Measurements from ENCODE around the gene RGS12. TPM values are rescaled to one million over a fixed set of nuclear protein-coding genes. Genes with fewer than 3 reads are reported as not detected.

RGS12 gene
- polyA plus RNA-seq, 3 donors, result 0.75 to 15.3 (median 2.7) TPM

- peaks cover 0 to 7% (median 0%) of the 10 kb centered on the region in 3 donors for H3K27me3 Mint-ChIP-seq (ENCODE audit: low read depth in 3 of 3)
- peaks cover 0 to 4% (median 2%) of the 10 kb centered on the region in 7 donors for H3K9me3 Mint-ChIP-seq
- peaks cover 3 to 13% of the 10 kb centered on the region in 2 donors for H3K36me3 Mint-ChIP-seq
- 100% methylated on average over 4 of the region's 10 CpGs for WGBS (ENCODE audit: insufficient coverage)
- Histone ChIP-seq H3K4me1 (ENCODE audit: control insufficient read depth in 1 of 2, insufficient read depth in 2 of 2, low read length in 2 of 2) (no peaks in the 10 kb centered on the region), H3K9ac (ENCODE audit: insufficient read depth, low read length, poor library complexity, severe bottlenecking) (no peak overlapping the region), H3K9me3 (replicated peaks in 1 of 2; ENCODE audit: control insufficient read depth in 1 of 2, insufficient read depth in 1 of 2, low read length in 2 of 2) (no peaks in the 10 kb centered on the region), H3K27me3 (ENCODE audit: control insufficient read depth in 2 of 2, insufficient read depth in 2 of 2, low read length in 2 of 2) (no peaks in the 10 kb centered on the region), H3K4me2 (replicated peaks; ENCODE audit: extremely low read depth, low read length, poor library complexity, severe bottlenecking) (no peak overlapping the region), H2AFZ (ENCODE audit: insufficient read depth, low read depth, low read length, poor library complexity, severe bottlenecking) (no peak overlapping the region), H3K79me2 (ENCODE audit: insufficient read depth, low read length) (no peaks in the 10 kb centered on the region), H3K27ac (ENCODE audit: low read depth in 1 of 2, low read length in 2 of 2) (no peak overlapping the region), H3K4me3 (replicated peaks in 1 of 3; ENCODE audit: low read depth in 2 of 3, low read length in 3 of 3) (no peak overlapping the region), H4K20me1 (ENCODE audit: insufficient read depth, low read length) (no peaks in the 10 kb centered on the region), H3K36me3 (replicated peaks in 1 of 2; ENCODE audit: control insufficient read depth in 1 of 2, insufficient read depth in 2 of 2, low read length in 2 of 2) (no peaks in the 10 kb centered on the region)
- no peak overlapping the region for H3K4me3 Mint-ChIP-seq
- H3K27ac Mint-ChIP-seq, result no peak overlapping the region
- no peaks in the 10 kb centered on the region for H3K4me1 Mint-ChIP-seq
- intact Hi-C loops (cut with micrococcal nuclease), result no loop called here
- no peak for TF ChIP-seq CTCF (IDR thresholded peaks at IDR 0.05)
- DNase-seq, result no peak
These were observed 29.3 kb downstream of the RGS12 start for GRCh38 chr4:3322059-3322550.

- 91% methylated on average over 10 of the region's 21 CpGs for WGBS (ENCODE audit: insufficient coverage)
- no peaks in the 10 kb centered on the region for H3K4me1 Mint-ChIP-seq
- intact Hi-C loops (cut with micrococcal nuclease), result no loop called here
- peaks cover 3 to 11% of the 10 kb centered on the region in 2 donors for H3K36me3 Mint-ChIP-seq
- peaks cover 0 to 4% (median 2%) of the 10 kb centered on the region in 7 donors for H3K9me3 Mint-ChIP-seq
- H3K9me3 ChIP-seq (replicated peaks in 1 of 2; ENCODE audit: control insufficient read depth in 1 of 2, insufficient read depth in 1 of 2, low read length in 2 of 2), result no peaks in the 10 kb centered on the region
- no peak overlapping the region for H3K4me3 ChIP-seq (replicated peaks in 1 of 3; ENCODE audit: low read depth in 2 of 3, low read length in 3 of 3)
- H3K4me2 ChIP-seq (replicated peaks; ENCODE audit: extremely low read depth, low read length, poor library complexity, severe bottlenecking), result no peak overlapping the region
- no peaks in the 10 kb centered on the region for H4K20me1 ChIP-seq (ENCODE audit: insufficient read depth, low read length)
- peaks cover 0 to 7% (median 1%) of the 10 kb centered on the region in 3 donors for H3K27me3 Mint-ChIP-seq (ENCODE audit: low read depth in 3 of 3)
- no peak for TF ChIP-seq CTCF (IDR thresholded peaks at IDR 0.05)
- H3K9ac ChIP-seq (ENCODE audit: insufficient read depth, low read length, poor library complexity, severe bottlenecking), result no peak overlapping the region
- no peak overlapping the region for H2AFZ ChIP-seq (ENCODE audit: insufficient read depth, low read depth, low read length, poor library complexity, severe bottlenecking)
- no peaks in the 10 kb centered on the region for H3K36me3 ChIP-seq (replicated peaks in 1 of 2; ENCODE audit: control insufficient read depth in 1 of 2, insufficient read depth in 2 of 2, low read length in 2 of 2)
- H3K27ac ChIP-seq (ENCODE audit: low read depth in 1 of 2, low read length in 2 of 2), result no peak overlapping the region
- no peaks in the 10 kb centered on the region for H3K4me1 ChIP-seq (ENCODE audit: control insufficient read depth in 1 of 2, insufficient read depth in 2 of 2, low read length in 2 of 2)
- no peak for DNase-seq
- no peaks in the 10 kb centered on the region for H3K27me3 ChIP-seq (ENCODE audit: control insufficient read depth in 2 of 2, insufficient read depth in 2 of 2, low read length in 2 of 2)
- H3K4me3 Mint-ChIP-seq, result no peak overlapping the region
- no peak overlapping the region for H3K27ac Mint-ChIP-seq
- H3K79me2 ChIP-seq (ENCODE audit: insufficient read depth, low read length), result no peaks in the 10 kb centered on the region
These were observed 30.3 kb downstream of the RGS12 start for GRCh38 chr4:3323071-3323481.
